HEK293 (cell line): ENCODE measurements around the gene PRICKLE3.
A peak's percentile ranks its signal among the peaks of the same experiment; 100 is the strongest.

Experiments
- AEBP2 ChIP-seq: fragments of 450-650 bp; formaldehyde crosslinking; IDR thresholded peaks from 2 replicates; pipeline ENCODE4 v1.5.1; 2016; ENCODE audit warnings: missing biosample characterization, missing genetic modification characterization, borderline replicate concordance
- GLI2 ChIP-seq: fragments of 450-650 bp; formaldehyde crosslinking; IDR thresholded peaks from 2 replicates; pipeline ENCODE4; 2017; ENCODE audit warnings: missing biosample characterization, missing genetic modification characterization, low read depth, borderline replicate concordance
- REST ChIP-seq: fragments of 450-650 bp; formaldehyde crosslinking; IDR thresholded peaks from 2 replicates; pipeline ENCODE4 v1.5.1; 2016; ENCODE audit warnings: missing biosample characterization, missing genetic modification characterization
- SP3 ChIP-seq: fragments of 450-650 bp; formaldehyde crosslinking; IDR thresholded peaks from 2 replicates; pipeline ENCODE4 v1.5.1; 2016; ENCODE audit warnings: missing biosample characterization, missing genetic modification characterization
- ZBTB11 ChIP-seq: fragments of 450-650 bp; formaldehyde crosslinking; conservative IDR thresholded peaks from 2 replicates; pipeline ENCODE4 v1.5.1; 2016; ENCODE audit warnings: low read depth, missing biosample characterization, missing genetic modification characterization
- ZBTB21 ChIP-seq: fragments of 450-650 bp; formaldehyde crosslinking; IDR thresholded peaks from 2 replicates; pipeline ENCODE4 v1.5.1; 2017; ENCODE audit warnings: missing biosample characterization, missing genetic modification characterization
- ZBTB8A ChIP-seq: fragments of 450-650 bp; formaldehyde crosslinking; IDR thresholded peaks from 2 replicates; pipeline ENCODE4 v1.5.1; 2016; ENCODE audit warnings: missing biosample characterization, missing genetic modification characterization
- ZNF140 ChIP-seq: fragments of 450-650 bp; formaldehyde crosslinking; IDR thresholded peaks from 2 replicates; pipeline ENCODE4 v1.5.1; 2016; ENCODE audit warnings: missing biosample characterization, missing genetic modification characterization
- ZNF202 ChIP-seq: fragments of 450-650 bp; formaldehyde crosslinking; IDR thresholded peaks from 2 replicates; pipeline ENCODE4 v1.5.1; 2016; ENCODE audit warnings: missing biosample characterization, missing genetic modification characterization, borderline replicate concordance
- ZNF266 ChIP-seq: fragments of 450-650 bp; formaldehyde crosslinking; IDR thresholded peaks from 2 replicates; pipeline ENCODE4 v1.5.1; 2016; ENCODE audit warnings: missing biosample characterization, missing genetic modification characterization, low read depth
- ZNF292 ChIP-seq: fragments of 450-650 bp; formaldehyde crosslinking; IDR thresholded peaks from 2 replicates; pipeline ENCODE4 v1.5.1; 2016; ENCODE audit warnings: low read depth, missing biosample characterization, missing genetic modification characterization, borderline replicate concordance
- ZNF354C ChIP-seq: fragments of 450-650 bp; formaldehyde crosslinking; IDR thresholded peaks from 2 replicates; pipeline ENCODE4 v1.5.1; 2016; ENCODE audit warnings: missing biosample characterization, missing genetic modification characterization, low read depth, borderline replicate concordance
- ZNF433 ChIP-seq: fragments of 450-650 bp; formaldehyde crosslinking; IDR thresholded peaks from 2 replicates; pipeline ENCODE4 v1.5.1; 2016; ENCODE audit warnings: missing biosample characterization, missing genetic modification characterization, low read depth
- ZNF510 ChIP-seq: fragments of 450-650 bp; formaldehyde crosslinking; IDR thresholded peaks from 2 replicates; pipeline ENCODE4 v1.5.1; 2018; ENCODE audit warnings: mild to moderate bottlenecking, missing genetic modification characterization, missing biosample characterization; ENCODE audit not compliant: insufficient replicate concordance
- ZNF555 ChIP-seq: fragments of 450-650 bp; formaldehyde crosslinking; conservative IDR thresholded peaks from 2 replicates; pipeline ENCODE4 v1.5.1; 2017; ENCODE audit warnings: missing biosample characterization, mild to moderate bottlenecking, missing genetic modification characterization, inconsistent platforms
- ZNF558 ChIP-seq: fragments of 450-650 bp; formaldehyde crosslinking; IDR thresholded peaks from 2 replicates; pipeline ENCODE4 v1.5.1; 2016; ENCODE audit warnings: missing biosample characterization, missing genetic modification characterization
- ZNF560 ChIP-seq: fragments of 450-650 bp; formaldehyde crosslinking; IDR thresholded peaks from 2 replicates; pipeline ENCODE4 v1.5.1; 2017; ENCODE audit warnings: missing biosample characterization, missing genetic modification characterization, borderline replicate concordance
- ZNF623 ChIP-seq: fragments of 450-650 bp; formaldehyde crosslinking; IDR thresholded peaks from 2 replicates; pipeline ENCODE4 v1.5.1; 2016; ENCODE audit warnings: missing biosample characterization, missing genetic modification characterization
- ZNF629 ChIP-seq: fragments of 450-650 bp; formaldehyde crosslinking; IDR thresholded peaks from 2 replicates; pipeline ENCODE4 v1.5.1; 2017; ENCODE audit warnings: missing biosample characterization, missing genetic modification characterization
- ZNF791 ChIP-seq: fragments of 450-650 bp; formaldehyde crosslinking; IDR thresholded peaks from 2 replicates; pipeline ENCODE4 v1.5.1; 2016; ENCODE audit warnings: missing biosample characterization, missing genetic modification characterization

Gene PRICKLE3

GRCh38 chrX:49132275-49132674 is 53.9 kb downstream of the PRICKLE3 start (continued):
- TF ChIP-seq AEBP2 (tag by site-specific recombination) = 0 out of 2 replicates have a peak, but pooled peaks have one; percentile 48
- TF ChIP-seq ZNF560 = 0 out of 2 replicates have a peak, but pooled peaks have one; percentile 43
- TF ChIP-seq ZNF623 (tag by site-specific recombination) = peak; percentile 75
- TF ChIP-seq ZBTB8A (tag by site-specific recombination) = peak; percentile 60; the same call in 1 of the 2 replicates
- peak; percentile 22; the same call in 1 of the 2 replicates for TF ChIP-seq SP3 (tag by site-specific recombination)
- TF ChIP-seq ZNF354C (tag by site-specific recombination) = 0 out of 2 replicates have a peak, but pooled peaks have one; percentile 62
- TF ChIP-seq ZNF558 (tag by site-specific recombination) = peak; percentile 44; the same call in 1 of the 2 replicates
- TF ChIP-seq GLI2 (tag by site-specific recombination) = peak; percentile 15; the same call in 1 of the 2 replicates
- TF ChIP-seq ZBTB11 (tag by site-specific recombination) = peak; percentile 79
- TF ChIP-seq ZNF202 (tag by site-specific recombination) = peak; percentile 83
- TF ChIP-seq ZNF555 (tag by site-specific recombination) = peak; percentile 86
- TF ChIP-seq ZNF140 (tag by site-specific recombination) = peak; percentile 75
- peak; percentile 53; the same call in 1 of the 2 replicates for TF ChIP-seq ZNF292 (tag by site-specific recombination)
- TF ChIP-seq REST = peak; percentile 68
- peak; percentile 57; the same call in 1 of the 2 replicates for TF ChIP-seq ZNF266 (tag by site-specific recombination)
- peak; percentile 50; the same call in 1 of the 2 replicates for TF ChIP-seq ZBTB21 (tag by site-specific recombination)
- peak; percentile 81 for TF ChIP-seq ZNF510 (tag by site-specific recombination)
- peak; percentile 51; the same call in 1 of the 2 replicates for TF ChIP-seq ZNF629
- TF ChIP-seq ZNF791 (tag by site-specific recombination) = 0 out of 2 replicates have a peak, but pooled peaks have one; percentile 35
- peak; percentile 48; the same call in 1 of the 2 replicates for TF ChIP-seq ZNF433 (tag by site-specific recombination)
- TF ChIP-seq, all 188 proteins: peak for 31; not testable (repeated sequence) for 157
